Coronary artery (tissue), 2 donors: ENCODE data around the gene PCIF1.
"Not testable (repeated sequence)": the region's sequence is repeated elsewhere in the genome, so short reads cannot be mapped to it uniquely, and the experiment has no call there.

Experiments
- DNase-seq: peaks from one replicate; pipeline ENCODE4 v3.0.0-alpha.2; 2017; ENCODE audit warnings: low spot score
- H3K27ac ChIP-seq, 2 donors: fragments of 200-600 bp; sonication (generic); one replicate each; pipeline ENCODE4 v1.5.1; 2016 to 2019
- H3K4me3 ChIP-seq: fragments of 200-600 bp; sonication (generic); 2 replicates; pipeline ENCODE4 v1.5.1; 2016; ENCODE audit warnings: mild to moderate bottlenecking, moderate library complexity
- CTCF ChIP-seq: fragments of 200-600 bp; sonication (generic); IDR thresholded peaks from one replicate; pipeline ENCODE4 v1.5.1; 2019; ENCODE audit warnings: antibody characterized with exemption

Gene PCIF1

GRCh38 chr20:45993197-45993951 lies 58.9 kb downstream of the PCIF1 start:
- DNase-seq, result no peak
- H3K4me3 ChIP-seq, result no peak overlapping the region
- no peak overlapping the region for H3K27ac ChIP-seq
- TF ChIP-seq CTCF, result no peak

GRCh38 chr20:45994761-45995493 lies 60.4 kb downstream of the PCIF1 start:
- no peak for DNase-seq
- Histone ChIP-seq H3K27ac (no peak overlapping the region), H3K4me3 (no peak overlapping the region)
- no peak for TF ChIP-seq CTCF

GRCh38 chr20:45995495-45996097 lies 61.1 kb downstream of the PCIF1 start:
- not testable (repeated sequence) for H3K4me3 ChIP-seq, H3K27ac ChIP-seq, DNase-seq

- no peak overlapping the region for H3K4me3 ChIP-seq
- no peak for TF ChIP-seq CTCF
- no peak overlapping the region for H3K27ac ChIP-seq
- DNase-seq, result no peak
Measured at GRCh38 chr20:45997187-45997586, 62.7 kb downstream of the PCIF1 start.
